ENCODE measurements around the gene ZNF593.

ZNF593 gene

DNA sequence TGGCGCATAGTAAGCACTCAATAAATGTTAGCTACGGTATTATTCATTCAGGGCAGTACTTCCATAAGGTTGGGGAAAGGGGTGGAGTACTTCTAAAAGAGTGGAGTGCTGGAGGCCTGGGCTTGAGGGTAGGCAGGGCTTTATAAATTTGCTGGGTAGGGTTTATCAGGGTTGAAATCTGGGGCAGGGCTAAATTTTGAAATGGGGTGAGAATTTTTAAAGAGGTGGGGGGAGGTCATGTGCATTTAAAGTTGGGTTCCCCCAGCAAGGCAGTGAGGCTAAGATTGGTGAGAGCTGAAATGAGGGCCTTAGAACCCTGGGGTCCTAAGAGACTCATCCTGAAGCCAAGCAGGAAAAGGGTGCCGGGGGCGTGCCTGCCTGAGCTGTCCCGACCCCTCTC lies 30.7 kb downstream of the ZNF593 start:
- DNase-seq (ENCODE audit: low spot score) = no peak
- TF ChIP-seq CTCF (IDR thresholded peaks at IDR 0.05; ENCODE audit: extremely low read depth, missing control alignments) = no peak

- TF ChIP-seq CTCF (IDR thresholded peaks at IDR 0.05; ENCODE audit: extremely low read depth, missing control alignments) = no peak
- no peak for DNase-seq (ENCODE audit: low spot score)
Measured at GRCh38 chr1:26203642-26204318, 34.1 kb downstream of the ZNF593 start.

- no peak for DNase-seq (ENCODE audit: low spot score)
Measured at GRCh38 chr1:26210147-26210870, 40.6 kb downstream of the ZNF593 start.

DNA sequence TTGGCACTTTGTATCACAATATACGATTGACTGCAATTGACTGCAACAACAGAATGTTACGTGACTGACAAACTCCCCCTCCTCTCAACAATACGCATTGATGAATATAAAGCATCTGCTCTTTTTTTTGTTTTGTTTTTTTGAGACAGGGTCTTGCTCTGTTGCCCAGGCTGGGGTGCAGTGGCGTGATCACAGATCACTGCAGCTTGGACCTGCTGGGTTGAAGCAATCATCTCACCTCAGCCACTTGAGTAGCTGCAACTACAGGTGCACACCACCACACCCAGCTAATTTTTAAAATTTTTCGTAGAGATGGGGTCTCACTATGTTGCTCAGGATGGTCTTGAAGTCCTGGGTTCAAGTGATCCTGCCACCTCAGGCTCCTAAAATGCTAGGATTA lies 43.0 kb downstream of the ZNF593 start:
- no peak for DNase-seq (ENCODE audit: low spot score)
- no peak for TF ChIP-seq CTCF (IDR thresholded peaks at IDR 0.05; ENCODE audit: extremely low read depth, missing control alignments)

More at GRCh38 chr1:26210147-26210870, 40.6 kb downstream of the ZNF593 start:
- TF ChIP-seq CTCF (IDR thresholded peaks at IDR 0.05; ENCODE audit: extremely low read depth, missing control alignments) = no peak

GRCh38 chr1:26213335-26213905 lies 43.7 kb downstream of the ZNF593 start:
- no peak for DNase-seq (ENCODE audit: low spot score)
- no peak for TF ChIP-seq CTCF (IDR thresholded peaks at IDR 0.05; ENCODE audit: extremely low read depth, missing control alignments)

- no peak for TF ChIP-seq CTCF (IDR thresholded peaks at IDR 0.05; ENCODE audit: extremely low read depth, missing control alignments)
- no peak for DNase-seq (ENCODE audit: low spot score)
Measured at GRCh38 chr1:26215246-26215645, 45.5 kb downstream of the ZNF593 start.

- TF ChIP-seq CTCF (IDR thresholded peaks at IDR 0.05; ENCODE audit: extremely low read depth, missing control alignments) = no peak
- no peak for DNase-seq (ENCODE audit: low spot score)
Measured at GRCh38 chr1:26218906-26219494, 49.3 kb downstream of the ZNF593 start.

All from GM20000 (cell line).